NCI-H82 (cell line): ENCODE results near the gene MILR1.
"Not testable (repeated sequence)": the region's sequence is repeated elsewhere in the genome, so short reads cannot be mapped to it uniquely, and the experiment has no call there.

Experiments used
- DNase-seq: peaks from one replicate; lab custom pipeline; 2025; lab: John Stamatoyannopoulos, UW

Gene MILR1

DNA sequence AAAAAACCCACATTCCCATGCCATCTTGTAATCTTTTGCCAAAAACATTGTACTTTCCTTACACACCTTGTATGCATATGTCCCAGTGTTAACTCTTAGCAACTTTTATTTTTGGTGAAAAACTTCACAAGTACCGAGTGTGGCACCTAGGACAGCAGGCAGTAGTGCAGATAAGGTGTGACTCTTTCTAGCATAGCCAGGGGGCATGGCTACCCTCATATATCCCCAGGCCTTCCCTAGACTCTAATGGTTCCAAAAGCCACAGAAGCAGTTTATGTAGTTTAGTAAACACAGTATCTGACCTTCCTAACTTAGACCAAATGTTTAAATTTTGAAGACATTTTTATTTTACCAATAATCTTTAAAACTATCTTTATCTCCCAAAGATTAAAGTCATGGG is 20.5 kb upstream of the MILR1 start:
- no peak for DNase-seq

DNA sequence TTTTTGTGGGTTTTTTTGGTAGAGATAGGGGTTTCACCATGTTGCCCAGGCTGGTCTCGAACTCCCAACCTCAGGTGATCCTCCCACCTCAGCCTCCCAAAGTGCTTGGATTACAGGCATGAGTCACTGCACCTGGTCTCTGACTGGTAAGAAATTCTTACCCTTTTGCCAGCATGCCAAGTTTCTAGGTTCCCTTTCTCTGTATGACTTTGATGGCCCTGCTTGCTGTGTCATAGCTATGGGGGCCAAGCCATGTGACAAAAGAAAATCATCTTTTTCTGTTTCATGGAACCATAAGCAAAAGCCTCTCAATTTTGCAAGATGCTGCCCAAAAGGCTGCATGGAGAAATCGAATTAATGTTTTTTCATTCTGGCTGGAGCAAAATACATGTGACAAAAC is 18.9 kb upstream of the MILR1 start:
- DNase-seq, result not testable (repeated sequence)

DNA sequence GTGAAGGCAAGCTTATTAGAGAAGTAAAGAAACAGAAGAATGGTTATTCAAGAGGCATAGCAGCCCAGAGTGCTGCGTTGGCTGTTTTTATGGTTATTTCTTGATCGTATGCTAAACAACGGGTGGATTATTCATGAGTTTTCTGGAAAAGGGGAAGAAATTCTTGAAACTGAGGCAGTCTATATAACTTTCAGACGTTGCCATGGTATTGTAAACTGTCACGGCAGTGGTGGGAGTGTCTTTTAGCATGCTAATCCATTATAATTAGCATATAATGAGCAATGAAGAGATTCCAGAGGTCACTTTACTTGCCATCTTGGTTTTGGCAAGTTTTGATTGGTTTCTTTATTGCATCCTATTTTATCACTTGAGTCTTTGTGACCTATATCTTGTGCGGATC is 17.4 kb upstream of the MILR1 start:
- no peak for DNase-seq

DNA sequence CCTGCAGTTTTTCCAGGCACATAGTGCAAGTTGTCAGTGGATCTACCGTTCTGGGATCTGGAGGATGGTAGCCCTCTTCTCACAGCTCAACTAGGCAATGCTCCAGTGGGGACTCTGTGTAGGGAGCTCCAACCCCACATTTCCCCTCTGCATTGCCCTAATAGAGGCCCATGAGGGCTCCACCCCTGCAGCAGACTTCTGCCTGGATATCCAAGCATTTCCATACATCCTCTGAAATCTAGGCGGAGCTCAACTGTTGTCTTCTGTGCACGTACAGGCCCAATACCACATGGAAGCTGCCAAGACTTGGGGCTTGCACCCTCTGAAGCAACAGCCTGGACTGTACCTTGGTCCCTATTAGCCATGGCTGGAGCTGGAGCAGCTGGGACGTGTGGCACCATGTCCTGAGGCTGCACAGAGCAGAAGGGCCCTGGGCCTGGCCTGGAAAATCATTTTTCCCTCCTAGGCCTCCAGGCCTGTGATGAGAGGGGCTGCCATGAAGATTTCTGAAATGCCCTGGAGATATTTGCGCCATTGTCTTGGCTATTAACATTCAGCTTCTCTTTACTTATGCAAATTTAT is 10.9 kb upstream of the MILR1 start:
- DNase-seq, result no peak

DNA sequence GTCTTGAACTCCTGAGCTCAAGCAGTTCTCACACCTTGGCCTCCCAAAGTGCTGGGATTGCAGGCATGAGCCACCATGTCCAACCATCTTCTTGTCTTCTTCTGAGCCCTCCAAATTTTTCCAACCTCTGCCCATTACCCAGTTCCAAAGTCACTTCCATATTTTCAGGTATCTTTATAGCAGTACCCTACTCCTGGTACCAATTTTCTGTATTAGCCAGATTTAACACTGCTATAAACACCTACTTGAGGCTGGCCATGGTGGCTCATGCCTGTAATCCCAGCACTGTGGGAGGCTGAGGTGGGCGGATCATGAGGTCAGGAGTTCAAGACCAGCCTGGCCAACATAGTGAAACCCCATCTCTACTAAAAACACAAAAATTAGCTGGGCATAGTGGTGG is 9.4 kb upstream of the MILR1 start:
- DNase-seq, result not testable (repeated sequence)

DNA sequence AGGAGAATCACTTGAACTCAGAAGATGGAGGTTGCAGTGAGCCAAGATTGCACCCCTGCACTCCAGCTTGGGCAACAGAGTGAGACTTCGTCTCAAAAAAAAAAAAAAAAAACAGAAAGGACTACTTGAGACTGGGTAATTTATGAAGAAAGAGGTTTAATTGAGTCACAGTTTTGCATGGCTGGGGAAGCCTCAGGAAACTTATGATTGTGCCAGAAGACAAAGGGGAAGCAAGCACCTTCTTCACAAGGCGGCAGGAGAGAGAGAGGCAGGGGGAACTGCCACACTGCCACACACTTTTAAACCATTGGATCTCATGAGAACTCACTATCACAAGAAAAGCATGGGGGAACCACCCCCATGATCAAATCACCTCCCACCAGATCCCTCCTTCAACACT is 9.0 kb upstream of the MILR1 start:
- DNase-seq, result no peak

DNA sequence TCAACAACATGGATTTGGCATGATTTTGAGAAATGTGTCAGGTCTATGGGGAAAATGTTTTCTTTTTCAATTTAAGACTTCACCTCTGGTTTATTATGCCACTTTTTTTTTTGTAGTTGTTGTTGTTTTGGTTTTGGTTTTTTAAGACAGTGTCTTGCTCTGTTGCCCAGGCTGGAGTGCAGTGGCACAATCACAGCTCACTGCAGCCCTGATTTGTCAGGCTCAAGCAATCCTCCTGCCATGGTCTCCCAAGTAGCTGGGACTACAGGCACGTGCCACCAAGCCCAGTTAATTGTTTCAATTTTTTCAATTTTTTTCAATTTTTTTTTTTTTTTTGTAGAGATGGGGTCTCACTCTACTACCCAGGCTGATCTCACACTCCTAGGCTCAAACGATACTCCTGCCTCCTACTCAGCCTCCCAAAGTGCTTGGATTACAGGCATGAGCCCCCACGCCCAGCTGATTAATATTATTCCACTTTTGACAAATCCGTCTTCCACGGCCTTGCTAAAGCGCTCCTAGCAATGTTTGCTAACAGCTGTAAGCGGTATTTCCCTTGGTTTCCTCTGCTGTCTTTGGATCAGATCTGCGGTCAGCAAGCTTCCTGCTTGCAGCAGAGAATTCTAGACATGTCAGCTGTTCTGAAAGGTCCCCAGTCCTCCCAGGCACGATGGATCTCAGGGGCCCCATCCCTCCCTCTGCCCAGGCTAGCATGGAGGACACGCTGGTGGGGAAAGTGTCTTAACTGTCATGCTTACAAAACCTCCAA is 7.0 kb upstream of the MILR1 start:
- no peak for DNase-seq

DNA sequence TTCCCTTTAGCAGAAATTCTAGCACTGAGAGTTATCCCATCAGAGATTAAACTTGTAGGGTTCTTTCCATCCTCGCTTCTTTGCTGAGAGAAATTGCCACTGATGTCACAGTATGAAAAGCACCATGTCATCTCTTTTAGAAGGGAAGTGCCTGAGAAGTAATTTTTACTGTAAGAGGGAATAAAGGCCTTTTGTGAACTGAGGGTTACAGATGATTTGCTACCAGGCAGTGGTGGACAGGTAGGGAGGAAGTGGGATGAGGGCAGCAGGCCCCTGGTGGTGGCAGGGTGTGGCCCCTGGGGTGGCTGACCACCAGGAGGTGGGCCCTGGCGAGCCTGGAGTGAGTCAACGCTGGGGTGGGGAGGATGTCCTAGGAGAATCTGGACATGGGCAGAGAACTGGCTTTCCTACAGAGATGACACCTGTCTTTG is 6.4 kb upstream of the MILR1 start:
- DNase-seq, result no peak

DNA sequence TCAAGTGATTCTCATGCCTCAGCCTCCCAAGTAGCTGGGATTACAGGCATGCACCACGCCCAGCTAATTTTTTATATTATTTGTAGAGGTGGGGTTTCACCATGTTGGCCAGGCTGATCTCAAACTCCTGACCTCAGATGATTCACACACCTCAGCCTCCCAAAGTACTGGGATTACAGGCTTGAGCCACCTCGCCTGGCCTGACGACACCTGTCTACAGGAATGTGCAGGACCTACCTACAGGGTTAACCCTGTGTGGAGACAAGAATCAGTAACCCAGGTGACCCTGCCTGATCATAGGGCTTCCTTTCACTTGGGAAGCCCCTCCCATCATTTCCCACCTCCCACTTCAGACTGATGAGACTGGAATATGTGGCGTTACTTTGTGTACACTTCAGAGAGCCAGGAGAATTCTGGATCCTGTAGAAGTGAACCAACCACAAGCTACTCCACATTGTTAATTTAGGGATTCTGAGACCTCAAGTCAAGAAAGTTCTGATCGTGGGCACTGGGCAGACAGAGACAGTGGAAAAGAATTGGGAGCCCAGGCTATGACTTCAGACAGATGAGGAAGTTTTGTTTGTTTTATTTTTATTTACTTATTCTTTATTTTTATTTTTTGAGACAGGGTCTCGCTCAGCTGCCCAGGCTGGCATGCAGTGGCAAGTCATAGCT is 5.7 kb upstream of the MILR1 start:
- no peak for DNase-seq

DNA sequence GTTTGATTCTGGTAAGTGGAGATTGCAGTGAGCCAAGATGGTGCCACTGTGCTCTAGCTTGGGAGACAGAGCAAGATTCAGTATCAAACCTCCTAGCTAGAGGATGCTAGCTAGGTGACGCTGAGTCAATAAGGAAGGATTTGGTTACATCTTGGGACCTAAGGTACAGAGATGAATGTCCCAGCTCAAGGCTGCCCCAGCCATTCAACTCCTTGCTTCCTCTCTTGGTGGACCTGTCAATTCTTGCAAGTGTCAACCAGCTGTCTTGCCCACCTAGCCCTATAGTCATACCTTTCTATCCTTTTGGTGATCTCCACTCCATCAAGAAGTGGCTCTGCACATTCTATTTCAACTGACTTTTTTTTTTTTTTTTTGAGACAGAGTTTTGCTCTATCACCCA is 1.4 kb upstream of the MILR1 start:
- DNase-seq, result no peak

DNA sequence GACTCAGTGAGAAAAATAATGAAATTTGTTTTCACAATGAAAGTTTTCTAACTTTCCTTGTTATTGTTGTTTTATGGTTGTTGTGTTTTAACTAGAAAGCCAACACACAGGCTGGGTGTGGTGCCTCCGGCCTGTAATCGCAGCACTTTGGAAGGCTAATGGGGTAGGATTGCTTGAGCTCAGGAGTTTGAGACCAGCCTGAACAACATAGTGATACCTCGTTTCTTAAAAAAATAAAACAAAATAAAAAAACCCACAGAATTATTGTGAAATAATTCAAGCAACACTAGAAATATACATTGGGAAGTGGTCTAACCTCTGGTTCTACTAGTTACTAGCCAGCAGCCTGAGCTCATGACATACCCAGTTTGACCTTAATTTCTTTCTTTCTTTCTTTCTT is 630 bp downstream of the MILR1 start:
- no peak for DNase-seq

DNA sequence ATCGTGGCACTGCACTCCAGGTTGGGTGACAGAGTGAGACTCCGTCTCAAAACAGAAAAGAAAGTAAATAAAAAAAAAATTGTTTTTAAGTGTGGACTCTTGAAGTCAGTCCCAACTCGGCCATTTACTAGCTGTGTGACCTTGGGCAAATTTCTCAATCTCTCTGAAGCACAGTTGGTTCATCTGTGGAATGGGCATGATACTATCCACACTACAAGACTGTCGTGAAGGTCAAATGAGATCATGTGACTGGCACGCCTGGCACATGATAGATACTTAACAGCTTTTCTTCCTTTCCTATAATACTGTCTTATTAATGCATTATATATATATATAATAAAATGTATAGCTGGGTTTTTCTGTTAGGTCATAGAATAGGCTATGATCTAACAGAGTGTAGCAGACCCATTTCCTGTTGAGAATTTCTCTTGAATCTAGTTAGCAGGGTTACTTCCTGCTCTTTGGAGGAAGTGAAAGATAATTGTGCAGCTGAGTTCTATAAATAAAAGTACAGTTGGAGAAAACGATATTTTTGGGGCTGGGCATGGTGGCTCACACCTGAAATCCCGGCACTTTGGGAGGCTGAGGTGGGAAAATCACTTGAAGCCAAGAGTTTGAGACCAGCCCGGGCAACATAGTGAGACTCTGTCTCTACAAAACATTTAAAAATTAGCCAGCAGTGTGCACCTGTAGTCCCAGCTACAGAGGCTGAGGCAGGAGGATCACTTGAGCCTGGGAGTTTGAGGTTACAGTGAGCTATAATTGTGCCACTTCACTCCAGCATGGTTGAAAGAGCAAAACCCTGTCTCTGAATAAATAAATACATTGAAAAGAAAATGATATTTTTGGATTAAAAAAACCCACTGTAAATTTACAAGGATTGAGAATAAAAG is 7.3 kb downstream of the MILR1 start:
- DNase-seq, result no peak

DNA sequence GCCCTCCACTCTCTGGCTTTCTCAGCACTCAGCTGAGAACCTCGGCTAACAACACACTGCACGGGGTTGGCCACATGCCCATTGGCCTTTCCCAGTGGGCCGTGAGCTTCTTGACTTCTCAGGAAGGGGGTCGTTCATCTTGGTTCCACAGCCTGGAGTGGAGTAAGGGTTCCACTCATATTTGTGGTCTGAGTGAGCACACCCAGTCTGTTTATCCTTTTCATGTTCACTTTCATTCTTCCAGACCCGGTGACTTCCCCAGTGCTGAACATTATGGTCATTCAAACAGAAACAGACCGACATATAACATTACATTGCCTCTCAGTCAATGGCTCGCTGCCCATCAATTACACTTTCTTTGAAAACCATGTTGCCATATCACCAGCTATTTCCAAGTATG is 8.2 kb downstream of the MILR1 start:
- DNase-seq, result no peak

DNA sequence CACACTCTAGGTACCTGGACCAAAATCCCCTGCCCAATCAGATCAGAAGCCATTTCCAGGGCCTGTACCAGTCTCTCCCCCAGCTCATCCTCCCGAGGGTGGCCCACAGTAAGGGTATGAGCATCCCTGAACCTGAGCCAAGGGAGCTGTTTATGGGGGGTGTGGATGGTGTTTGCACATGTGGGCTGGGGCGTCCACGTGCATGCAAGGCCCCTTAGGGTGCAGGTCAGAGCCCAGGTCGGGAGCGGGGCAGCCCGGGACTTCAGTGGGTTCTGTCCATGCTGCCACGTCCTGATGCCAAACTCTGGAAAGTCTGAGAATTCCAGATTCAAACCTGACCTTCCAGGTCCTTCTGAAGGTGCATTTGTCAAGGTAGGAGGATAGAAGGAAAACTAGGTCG is 9.8 kb downstream of the MILR1 start:
- no peak for DNase-seq

DNA sequence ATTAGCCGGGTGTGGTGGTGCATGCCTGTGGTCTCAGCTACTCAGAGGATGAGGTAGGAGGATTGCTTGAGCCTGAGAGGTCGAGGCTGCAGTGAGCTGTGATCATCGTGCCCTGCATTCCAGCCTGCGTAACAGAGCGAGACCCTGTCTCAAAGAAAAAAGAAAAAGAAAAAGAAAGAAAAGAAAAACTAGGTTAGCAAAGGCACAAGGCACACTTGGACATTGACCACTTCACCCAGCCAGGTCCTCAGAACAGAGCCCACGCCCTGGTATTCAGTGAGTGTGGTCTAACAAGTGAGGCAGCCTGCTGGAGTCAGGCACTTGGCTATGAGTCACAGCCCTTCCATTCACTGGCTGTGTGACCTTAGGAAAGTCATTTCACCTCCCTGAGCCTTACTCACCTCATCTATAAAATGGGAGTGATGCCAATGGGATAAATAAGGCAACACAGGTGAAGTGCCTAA is 10.4 kb downstream of the MILR1 start:
- DNase-seq, result no peak

DNA sequence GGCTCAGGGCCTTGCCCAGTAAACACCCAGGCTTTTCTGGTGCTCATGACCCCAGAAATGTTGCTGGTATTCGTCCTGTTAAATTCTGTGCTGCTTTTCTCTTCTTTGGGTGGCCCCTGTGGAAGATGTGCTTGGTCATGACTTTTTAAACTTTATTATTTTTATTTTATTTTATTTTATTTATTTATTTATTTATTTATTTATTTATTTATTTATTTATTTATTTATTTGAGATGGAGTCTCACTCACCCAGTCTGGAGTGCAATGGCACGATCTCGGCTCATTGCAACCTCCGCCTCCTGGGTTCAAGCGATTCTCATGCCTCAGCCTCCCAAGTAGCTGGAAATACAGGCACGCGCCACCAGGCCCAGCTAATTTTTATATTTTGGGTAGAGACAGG is 10.9 kb downstream of the MILR1 start:
- not testable (repeated sequence) for DNase-seq

DNA sequence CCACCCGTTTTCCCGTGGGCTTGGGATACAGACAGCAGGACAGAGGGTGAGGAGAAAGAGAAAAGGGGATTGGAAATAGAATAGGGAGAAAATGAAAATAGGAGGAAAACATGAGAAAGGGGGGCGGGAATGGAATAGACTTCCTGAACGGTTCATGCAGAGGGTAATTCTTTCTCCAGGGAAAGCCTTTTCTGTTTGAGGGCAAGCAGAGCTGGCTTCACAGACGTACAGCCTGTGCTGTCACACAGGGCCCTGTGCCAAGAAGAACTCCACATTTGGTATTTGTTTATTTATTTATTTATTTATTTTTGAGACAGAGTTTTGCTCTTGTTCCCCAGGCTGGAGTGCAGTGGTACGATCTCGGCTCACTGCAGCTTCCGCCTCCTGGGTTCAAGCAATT is 12.0 kb downstream of the MILR1 start:
- DNase-seq, result no peak

DNA sequence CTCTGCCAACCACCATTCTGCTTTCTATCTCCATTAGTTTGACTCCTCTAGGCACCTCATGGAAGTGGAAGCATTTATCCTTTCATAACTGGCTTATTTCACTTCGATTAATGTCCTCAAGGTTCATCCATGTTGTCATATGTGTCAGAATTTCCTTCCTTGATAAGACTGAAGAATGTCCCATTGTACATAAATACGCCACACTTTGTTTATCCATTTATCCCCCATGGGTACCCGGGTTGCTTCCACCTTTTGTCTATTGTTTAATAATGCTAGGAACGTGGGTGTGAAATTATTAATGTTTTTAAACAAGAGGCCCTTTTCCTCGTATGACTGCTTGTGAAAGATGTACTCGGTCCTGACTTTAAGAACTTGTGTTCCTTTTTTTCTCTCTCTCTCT is 12.9 kb downstream of the MILR1 start:
- DNase-seq, result no peak

DNA sequence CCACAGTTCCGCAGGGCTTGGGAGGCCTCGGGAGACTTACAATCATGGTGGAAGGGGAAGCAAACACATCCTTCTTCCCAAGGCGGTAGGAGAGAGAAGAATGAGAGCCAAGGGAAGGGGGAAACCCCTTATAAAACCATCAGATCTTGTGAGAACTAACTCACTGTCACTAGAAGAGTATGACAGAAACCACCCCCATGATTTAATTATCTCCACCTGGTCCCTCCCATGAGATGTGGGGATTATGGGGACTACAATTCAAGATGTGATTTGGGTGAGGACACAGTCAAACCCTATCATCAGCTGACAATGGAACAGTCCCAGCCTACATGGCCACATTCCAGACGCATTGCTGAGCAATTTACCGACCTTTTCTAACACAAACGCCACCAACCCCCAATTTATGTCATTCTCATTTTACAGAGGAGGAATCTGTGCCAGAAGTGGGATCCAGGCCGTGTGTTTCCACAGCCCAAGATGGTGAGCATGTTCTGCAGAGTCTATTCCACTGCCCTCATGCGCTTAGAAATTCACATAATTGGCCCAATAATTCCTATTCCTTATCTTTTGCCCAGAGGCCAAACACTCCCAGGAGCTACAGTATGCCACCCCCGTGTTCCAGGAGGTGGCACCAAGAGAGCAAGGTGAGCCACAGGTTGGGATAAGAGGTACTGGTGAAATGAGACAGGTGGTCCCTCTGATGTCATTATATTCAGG is 17.3 kb downstream of the MILR1 start:
- peak; percentile 22 for DNase-seq

DNA sequence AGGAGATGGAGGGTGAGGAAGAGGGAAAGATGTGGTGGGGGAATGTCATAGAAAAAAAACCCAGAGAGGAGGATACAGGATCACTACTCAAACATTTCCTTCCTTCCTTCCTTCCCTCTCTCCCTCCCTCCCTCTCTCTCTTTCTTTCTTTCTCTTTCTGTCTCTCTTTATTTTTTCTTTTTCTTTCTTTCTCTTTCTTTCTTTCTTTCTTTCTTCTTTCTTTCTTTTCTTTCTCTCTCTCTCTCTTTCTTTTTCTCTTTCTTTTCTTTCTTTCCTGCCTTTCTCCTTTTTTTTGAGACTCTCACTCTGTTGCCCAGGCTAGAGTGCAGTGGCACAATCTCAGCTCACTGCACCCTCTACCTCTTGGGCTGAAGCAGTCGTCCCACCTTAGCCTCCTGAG is 17.9 kb downstream of the MILR1 start:
- DNase-seq, result not testable (repeated sequence)

DNA sequence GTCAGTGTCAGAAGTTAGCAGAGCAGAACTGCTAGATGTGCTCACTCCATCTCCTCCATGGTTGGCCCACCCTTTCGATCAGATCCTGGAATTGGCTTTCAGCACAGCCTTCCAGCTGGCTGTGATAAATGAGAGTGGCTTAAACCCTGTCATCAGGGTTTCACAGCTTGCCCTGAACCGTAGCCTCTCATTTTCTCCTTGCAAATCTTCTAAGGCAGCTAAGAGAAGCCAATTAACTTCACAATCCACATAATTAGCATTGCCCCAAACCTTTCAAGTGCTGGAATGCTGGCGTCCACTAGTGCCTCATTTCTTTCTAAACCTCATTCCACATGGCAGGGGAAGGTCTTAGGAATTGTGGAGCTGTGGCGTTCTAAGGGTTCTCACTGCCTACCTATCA is 21.7 kb downstream of the MILR1 start:
- DNase-seq, result peak; percentile 94

DNA sequence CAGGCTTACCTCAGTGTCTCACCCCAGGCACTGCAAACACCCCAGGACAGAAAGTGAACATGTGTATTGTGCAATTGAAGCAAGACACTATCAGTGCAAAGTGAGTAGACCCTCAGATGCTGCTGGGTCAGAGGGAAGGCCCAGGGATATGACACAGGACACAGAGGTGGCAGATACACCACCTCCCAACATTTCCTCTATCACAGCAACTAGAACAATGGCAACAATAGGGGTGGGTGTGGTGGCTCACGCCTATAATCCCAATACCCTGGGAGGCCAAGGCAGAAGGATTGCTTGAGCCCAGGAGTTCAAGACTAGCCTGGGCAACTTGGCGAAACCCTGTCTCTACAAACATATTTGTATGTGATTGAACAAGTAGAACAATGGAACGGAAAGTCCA is 22.5 kb downstream of the MILR1 start:
- no peak for DNase-seq
